ENCODE data around the gene ITLN1.

Gene ITLN1

GRCh38 chr1:160837558-160838205 lies 47.3 kb downstream of the ITLN1 start:
- Histone ChIP-seq H3K4me3 (ENCODE audit: low read length in 2 of 2) (no peak overlapping the region), H3K9ac (ENCODE audit: low read length in 2 of 2) (no peak overlapping the region), H3K4me1 (ENCODE audit: control insufficient read depth, insufficient read depth, low read length) (no peaks in the 10 kb centered on the region), H3K36me3 (ENCODE audit: control insufficient read depth in 2 of 2, insufficient read depth in 2 of 2, low read length in 2 of 2) (no peaks in the 10 kb centered on the region), H3K27me3 (ENCODE audit: control insufficient read depth in 1 of 2, insufficient read depth in 2 of 2, low read length in 2 of 2) (peaks cover 0 to 3% of the 10 kb centered on the region in 2 donors), H3K9me3 (ENCODE audit: control insufficient read depth in 2 of 2, low read length in 2 of 2) (no peaks in the 10 kb centered on the region), H3K27ac (ENCODE audit: low read length) (no peak overlapping the region)

DNA sequence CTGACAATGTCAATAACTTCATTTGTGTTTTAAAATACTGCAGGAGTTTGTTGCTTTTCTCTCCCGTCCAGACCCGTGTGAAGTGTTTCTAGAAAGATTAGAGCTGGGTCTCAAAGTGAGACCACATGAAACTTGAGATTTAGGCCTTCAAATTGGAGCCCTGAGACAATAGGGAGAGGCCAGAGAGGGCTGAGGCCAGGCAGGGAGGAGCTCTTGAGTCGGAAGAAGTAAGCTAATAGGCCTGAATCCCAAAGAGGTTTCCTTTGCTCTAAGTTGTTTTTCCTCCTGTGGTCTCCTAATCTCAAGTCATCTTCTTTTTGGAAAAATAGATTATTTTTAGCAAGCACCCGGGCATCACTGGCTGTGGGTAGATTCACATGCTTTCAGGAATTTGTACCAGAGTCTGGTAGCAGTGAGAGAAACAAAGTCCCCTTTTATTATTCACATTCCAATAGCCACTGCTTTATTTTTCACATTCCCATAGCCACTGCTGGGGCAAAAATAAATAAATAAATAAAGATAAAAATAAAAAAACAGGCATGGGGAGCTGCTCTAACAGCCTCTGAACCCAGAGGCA lies 47.9 kb downstream of the ITLN1 start:
- H3K4me1 ChIP-seq (ENCODE audit: control insufficient read depth, insufficient read depth, low read length), result no peaks in the 10 kb centered on the region
- H3K36me3 ChIP-seq (ENCODE audit: control insufficient read depth in 2 of 2, insufficient read depth in 2 of 2, low read length in 2 of 2), result no peaks in the 10 kb centered on the region
- H3K4me3 ChIP-seq (ENCODE audit: low read length in 2 of 2), result no peak overlapping the region
- H3K27ac ChIP-seq (ENCODE audit: low read length), result no peak overlapping the region
- H3K27me3 ChIP-seq (ENCODE audit: control insufficient read depth in 1 of 2, insufficient read depth in 2 of 2, low read length in 2 of 2), result peaks cover 0 to 3% of the 10 kb centered on the region in 2 donors
- no peaks in the 10 kb centered on the region for H3K9me3 ChIP-seq (ENCODE audit: control insufficient read depth in 2 of 2, low read length in 2 of 2)
- H3K9ac ChIP-seq (ENCODE audit: low read length in 2 of 2), result no peak overlapping the region

- no peaks in the 10 kb centered on the region for H3K36me3 ChIP-seq (ENCODE audit: control insufficient read depth in 2 of 2, insufficient read depth in 2 of 2, low read length in 2 of 2)
- H3K9ac ChIP-seq (ENCODE audit: low read length in 2 of 2), result no peak overlapping the region
- no peak overlapping the region for H3K4me3 ChIP-seq (ENCODE audit: low read length in 2 of 2)
- no peaks in the 10 kb centered on the region for H3K9me3 ChIP-seq (ENCODE audit: control insufficient read depth in 2 of 2, low read length in 2 of 2)
- H3K27me3 ChIP-seq (ENCODE audit: control insufficient read depth in 1 of 2, insufficient read depth in 2 of 2, low read length in 2 of 2), result peaks cover 0 to 3% of the 10 kb centered on the region in 2 donors
- no peaks in the 10 kb centered on the region for H3K4me1 ChIP-seq (ENCODE audit: control insufficient read depth, insufficient read depth, low read length)
- no peak overlapping the region for H3K27ac ChIP-seq (ENCODE audit: low read length)
Observed at GRCh38 chr1:160836561-160836960, 48.4 kb downstream of the ITLN1 start.

DNA sequence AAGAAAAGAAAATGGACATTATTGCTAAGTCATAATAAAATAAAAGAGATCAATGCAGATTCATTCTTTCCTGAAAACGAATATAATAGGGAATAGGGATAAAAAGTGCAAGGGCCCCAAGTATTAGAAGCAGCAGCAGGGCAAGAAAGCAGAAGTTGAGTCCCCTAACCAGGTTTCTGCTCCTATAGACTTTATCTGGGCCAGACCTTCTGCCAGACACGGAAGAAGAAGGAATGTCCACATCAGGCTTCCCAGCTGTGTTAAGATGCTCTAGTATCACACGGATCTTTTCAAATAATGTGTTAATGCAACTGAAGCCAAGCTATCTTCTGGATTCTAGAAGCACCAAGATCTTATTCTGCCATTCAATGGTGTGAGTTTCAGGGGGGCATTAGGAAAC lies 49.2 kb downstream of the ITLN1 start:
- Histone ChIP-seq H3K27me3 (ENCODE audit: control insufficient read depth in 1 of 2, insufficient read depth in 2 of 2, low read length in 2 of 2) (peaks cover 0 to 3% of the 10 kb centered on the region in 2 donors), H3K9ac (ENCODE audit: low read length in 2 of 2) (no peak overlapping the region), H3K36me3 (ENCODE audit: control insufficient read depth in 2 of 2, insufficient read depth in 2 of 2, low read length in 2 of 2) (no peaks in the 10 kb centered on the region), H3K4me1 (ENCODE audit: control insufficient read depth, insufficient read depth, low read length) (no peaks in the 10 kb centered on the region), H3K4me3 (ENCODE audit: low read length in 2 of 2) (no peak overlapping the region), H3K9me3 (ENCODE audit: control insufficient read depth in 2 of 2, low read length in 2 of 2) (no peaks in the 10 kb centered on the region), H3K27ac (ENCODE audit: low read length) (no peak overlapping the region)

DNA sequence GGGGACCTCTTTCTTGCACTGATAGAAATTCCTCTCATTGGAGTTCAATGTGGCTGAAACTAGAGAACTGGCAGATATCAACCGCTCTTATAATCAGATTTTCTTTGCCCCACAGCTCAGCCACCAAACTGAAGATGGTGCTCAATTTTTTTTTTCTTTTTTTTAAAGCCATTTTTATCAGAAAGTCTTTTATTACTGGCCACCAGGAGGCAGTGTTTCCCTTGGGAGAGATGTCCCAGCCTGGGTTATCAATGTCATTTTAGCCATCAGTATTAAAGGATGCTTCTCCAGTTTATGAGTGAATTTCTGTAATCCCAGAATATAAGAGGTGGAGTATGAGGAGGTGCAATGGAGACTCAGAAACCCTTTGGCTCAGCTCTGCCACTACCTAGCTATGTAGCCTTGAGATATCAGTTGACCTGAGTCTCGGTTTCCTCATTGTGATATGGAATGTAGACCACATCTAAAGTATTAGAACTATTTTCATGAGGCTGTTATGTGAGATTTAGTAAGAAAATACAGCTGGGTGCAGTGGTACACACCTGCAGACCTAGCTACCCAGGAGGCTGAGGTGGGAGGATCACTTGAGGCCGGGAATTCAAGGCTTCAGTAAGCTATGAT lies 49.9 kb downstream of the ITLN1 start:
- peaks cover 0 to 3% of the 10 kb centered on the region in 2 donors for H3K27me3 ChIP-seq (ENCODE audit: control insufficient read depth in 1 of 2, insufficient read depth in 2 of 2, low read length in 2 of 2)
- no peaks in the 10 kb centered on the region for H3K9me3 ChIP-seq (ENCODE audit: control insufficient read depth in 2 of 2, low read length in 2 of 2)
- H3K4me1 ChIP-seq (ENCODE audit: control insufficient read depth, insufficient read depth, low read length), result no peaks in the 10 kb centered on the region
- no peak overlapping the region for H3K4me3 ChIP-seq (ENCODE audit: low read length in 2 of 2)
- H3K27ac ChIP-seq (ENCODE audit: low read length), result no peak overlapping the region
- H3K9ac ChIP-seq (ENCODE audit: low read length in 2 of 2), result no peak overlapping the region
- H3K36me3 ChIP-seq (ENCODE audit: control insufficient read depth in 2 of 2, insufficient read depth in 2 of 2, low read length in 2 of 2), result no peaks in the 10 kb centered on the region

DNA sequence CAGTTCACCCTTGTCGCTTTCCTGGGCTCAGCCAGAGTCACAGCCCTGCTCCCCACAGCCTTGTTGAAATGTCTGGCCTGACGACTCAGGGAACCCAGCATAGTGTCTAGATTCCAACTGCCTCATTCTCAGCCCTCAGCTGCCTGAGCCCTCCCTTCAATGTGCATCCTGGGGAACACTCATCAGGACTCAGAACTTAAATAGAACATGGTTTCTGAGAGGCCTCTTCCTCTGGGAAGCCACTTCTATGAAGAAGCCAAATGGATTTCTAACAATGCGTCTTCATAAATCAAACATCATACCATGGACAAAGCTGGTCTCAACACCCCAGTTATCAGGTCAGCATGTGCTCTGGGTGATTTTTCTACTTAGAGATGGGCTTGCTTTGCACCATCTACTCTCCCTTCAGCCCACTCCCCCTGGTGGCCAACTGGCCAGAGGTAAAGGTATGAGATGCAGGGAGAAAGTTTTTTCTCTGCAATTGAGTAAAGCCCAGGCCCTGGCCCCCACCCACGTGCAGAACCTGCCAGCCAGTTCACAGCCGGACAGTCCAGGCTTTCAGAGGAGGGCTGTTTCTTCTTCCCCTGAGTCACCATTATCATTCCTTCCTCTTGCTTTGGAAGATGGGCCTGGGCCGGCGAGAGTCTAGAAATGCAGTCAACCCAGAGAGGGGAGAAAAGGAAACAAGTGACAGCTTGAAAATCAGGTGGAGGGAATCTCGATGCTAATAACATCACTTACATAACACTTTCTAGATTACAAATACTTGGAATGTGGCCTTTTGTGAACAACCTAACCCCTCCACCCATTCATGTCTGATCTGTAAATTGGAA lies 54.4 kb downstream of the ITLN1 start:
- no peaks in the 10 kb centered on the region for H3K36me3 ChIP-seq (ENCODE audit: control insufficient read depth in 2 of 2, insufficient read depth in 2 of 2, low read length in 2 of 2)
- no peak overlapping the region for H3K27ac ChIP-seq (ENCODE audit: low read length)
- H3K9me3 ChIP-seq (ENCODE audit: control insufficient read depth in 2 of 2, low read length in 2 of 2), result no peaks in the 10 kb centered on the region
- H3K4me3 ChIP-seq (ENCODE audit: low read length in 2 of 2), result no peak overlapping the region
- H3K4me1 ChIP-seq (ENCODE audit: control insufficient read depth, insufficient read depth, low read length), result no peaks in the 10 kb centered on the region
- peaks cover 0 to 5% of the 10 kb centered on the region in 2 donors for H3K27me3 ChIP-seq (ENCODE audit: control insufficient read depth in 1 of 2, insufficient read depth in 2 of 2, low read length in 2 of 2)
- H3K9ac ChIP-seq (ENCODE audit: low read length in 2 of 2), result no peak overlapping the region

DNA sequence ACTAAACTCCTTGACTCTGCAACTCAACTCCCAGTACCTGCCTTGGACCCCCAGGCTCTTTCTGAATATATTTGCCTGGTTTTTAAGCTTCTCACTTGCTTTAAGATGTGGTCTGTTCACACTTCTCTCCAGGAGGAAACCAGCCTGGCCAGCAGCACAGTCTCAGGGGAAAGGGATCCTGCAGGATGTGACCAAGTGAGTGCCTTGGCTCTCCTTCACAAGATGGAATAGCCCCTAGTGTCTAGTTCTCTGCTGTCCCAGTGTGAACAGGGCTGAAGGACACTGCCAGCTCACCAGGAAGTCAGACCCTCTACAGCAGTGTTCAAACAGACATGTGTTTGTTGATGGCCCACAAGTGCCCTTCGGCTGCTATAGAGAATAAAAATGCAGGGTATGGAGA lies 55.2 kb downstream of the ITLN1 start:
- no peaks in the 10 kb centered on the region for H3K4me1 ChIP-seq (ENCODE audit: control insufficient read depth, insufficient read depth, low read length)
- H3K9ac ChIP-seq (ENCODE audit: low read length in 2 of 2), result no peak overlapping the region

GRCh38 chr1:160827418-160827817 lies 57.6 kb downstream of the ITLN1 start:
- Histone ChIP-seq H3K27ac (ENCODE audit: low read length) (no peak overlapping the region), H3K27me3 (ENCODE audit: control insufficient read depth in 1 of 2, insufficient read depth in 2 of 2, low read length in 2 of 2) (peaks cover 0 to 2% of the 10 kb centered on the region in 2 donors), H3K4me1 (ENCODE audit: control insufficient read depth, insufficient read depth, low read length) (no peaks in the 10 kb centered on the region), H3K4me3 (ENCODE audit: low read length in 2 of 2) (no peak overlapping the region), H3K9me3 (ENCODE audit: control insufficient read depth in 2 of 2, low read length in 2 of 2) (no peaks in the 10 kb centered on the region), H3K36me3 (ENCODE audit: control insufficient read depth in 2 of 2, insufficient read depth in 2 of 2, low read length in 2 of 2) (no peaks in the 10 kb centered on the region), H3K9ac (ENCODE audit: low read length in 2 of 2) (no peak overlapping the region)

More for the DNA sequence above, 55.2 kb downstream of the ITLN1 start:
- Histone ChIP-seq H3K27me3 (ENCODE audit: control insufficient read depth in 1 of 2, insufficient read depth in 2 of 2, low read length in 2 of 2) (peaks cover 0 to 5% of the 10 kb centered on the region in 2 donors), H3K27ac (ENCODE audit: low read length) (no peak overlapping the region), H3K36me3 (ENCODE audit: control insufficient read depth in 2 of 2, insufficient read depth in 2 of 2, low read length in 2 of 2) (no peaks in the 10 kb centered on the region), H3K9me3 (ENCODE audit: control insufficient read depth in 2 of 2, low read length in 2 of 2) (no peaks in the 10 kb centered on the region), H3K4me3 (ENCODE audit: low read length in 2 of 2) (no peak overlapping the region)

DNA sequence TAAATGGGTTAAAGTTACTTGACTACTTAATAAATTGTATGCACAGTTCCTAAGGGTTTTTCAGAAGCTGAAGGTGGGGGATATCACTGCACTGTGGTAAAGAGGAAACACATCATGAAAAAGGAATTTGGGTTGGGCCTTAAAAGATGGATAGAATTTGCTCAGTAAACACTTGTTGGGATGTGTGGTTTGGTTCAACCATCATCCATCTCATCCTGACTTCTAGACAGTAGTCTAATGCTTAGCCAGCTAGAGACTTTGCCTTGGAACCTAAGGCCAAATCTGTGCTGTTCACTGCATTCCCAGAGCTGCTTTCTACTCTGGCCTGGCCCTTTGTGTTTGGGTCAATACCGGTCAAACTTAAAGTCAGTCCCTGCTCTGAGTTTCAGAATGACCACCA lies 58.4 kb downstream of the ITLN1 start:
- Histone ChIP-seq H3K9ac (ENCODE audit: low read length in 2 of 2) (no peak overlapping the region), H3K4me3 (ENCODE audit: low read length in 2 of 2) (no peak overlapping the region), H3K36me3 (ENCODE audit: control insufficient read depth in 2 of 2, insufficient read depth in 2 of 2, low read length in 2 of 2) (no peaks in the 10 kb centered on the region), H3K9me3 (ENCODE audit: control insufficient read depth in 2 of 2, low read length in 2 of 2) (no peaks in the 10 kb centered on the region), H3K27ac (ENCODE audit: low read length) (no peak overlapping the region), H3K27me3 (ENCODE audit: control insufficient read depth in 1 of 2, insufficient read depth in 2 of 2, low read length in 2 of 2) (peaks cover 0 to 2% of the 10 kb centered on the region in 2 donors), H3K4me1 (ENCODE audit: control insufficient read depth, insufficient read depth, low read length) (no peaks in the 10 kb centered on the region)
